HG02938 (cell line): ENCODE results near the gene PRR29.
"Not testable (repeated sequence)": the region's sequence is repeated elsewhere in the genome, so short reads cannot be mapped to it uniquely, and the experiment has no call there.

Experiments used
- ATAC-seq: cut with Tn5 transposase; IDR thresholded peaks from one replicate; pipeline ENCODE4 v1.9.1; 2021; ENCODE audit warnings: mild to moderate bottlenecking, moderate library complexity; ENCODE audit not compliant: unreplicated experiment

PRR29 gene

GRCh38 chr17:64008830-64009229, 10.7 kb downstream of the PRR29 start:
- no peak for ATAC-seq

- no peak for ATAC-seq
These were observed 11.6 kb downstream of the PRR29 start for GRCh38 chr17:64009571-64010402.

- no peak for ATAC-seq
These were observed 17.3 kb downstream of the PRR29 start for GRCh38 chr17:64015447-64015846.

- no peak for ATAC-seq
These were observed 18.2 kb downstream of the PRR29 start for GRCh38 chr17:64016231-64016784.

GRCh38 chr17:64016974-64017373, 18.8 kb downstream of the PRR29 start:
- no peak for ATAC-seq

GRCh38 chr17:64017381-64017980, 19.3 kb downstream of the PRR29 start:
- no peak for ATAC-seq

GRCh38 chr17:64019551-64019961, 21.4 kb downstream of the PRR29 start:
- not testable (repeated sequence) for ATAC-seq

- peak; percentile 58 for ATAC-seq
These were observed 22.1 kb downstream of the PRR29 start, which contains the start of gene ICAM2 for GRCh38 chr17:64020056-64020766. Gene ICAM2, minus strand, starts transcription at chr17:64020633. Its CDS starts 13,942 bp downstream, at chr17:64006691.

GRCh38 chr17:64022611-64023063, 24.5 kb downstream of the PRR29 start:
- ATAC-seq: no peak

- no peak for ATAC-seq
These were observed 26.1 kb downstream of the PRR29 start for GRCh38 chr17:64024215-64024654.

- no peak for ATAC-seq
These were observed 26.9 kb downstream of the PRR29 start for GRCh38 chr17:64024781-64025731.

- peak; percentile 69 for ATAC-seq
These were observed 27.7 kb downstream of the PRR29 start for GRCh38 chr17:64025732-64026294.

GRCh38 chr17:64028874-64029464, 30.8 kb downstream of the PRR29 start:
- no peak for ATAC-seq

GRCh38 chr17:64032081-64032480, 33.9 kb downstream of the PRR29 start:
- ATAC-seq: no peak

- ATAC-seq: no peak
These were observed 38.2 kb downstream of the PRR29 start for GRCh38 chr17:64036198-64036922.

- ATAC-seq: no peak
These were observed 39.0 kb downstream of the PRR29 start for GRCh38 chr17:64037180-64037579.

- no peak for ATAC-seq
These were observed 39.7 kb downstream of the PRR29 start for GRCh38 chr17:64037802-64038201.

GRCh38 chr17:64038331-64039105, 40.4 kb downstream of the PRR29 start:
- no peak for ATAC-seq
